ENCODE data around the gene KMT2E.

Gene KMT2E

GRCh38 chr7:105010504-105011130 lies 3.4 kb upstream of the KMT2E start:
- DNase-seq, result no peak

GRCh38 chr7:105011141-105011830 lies 2.7 kb upstream of the KMT2E start:
- DNase-seq, result no peak

GRCh38 chr7:105011831-105012502 lies 2.0 kb upstream of the KMT2E start:
- no peak for DNase-seq

GRCh38 chr7:105012503-105013220 lies 1.3 kb upstream of the KMT2E start:
- DNase-seq, result peak; percentile 95

DNA sequence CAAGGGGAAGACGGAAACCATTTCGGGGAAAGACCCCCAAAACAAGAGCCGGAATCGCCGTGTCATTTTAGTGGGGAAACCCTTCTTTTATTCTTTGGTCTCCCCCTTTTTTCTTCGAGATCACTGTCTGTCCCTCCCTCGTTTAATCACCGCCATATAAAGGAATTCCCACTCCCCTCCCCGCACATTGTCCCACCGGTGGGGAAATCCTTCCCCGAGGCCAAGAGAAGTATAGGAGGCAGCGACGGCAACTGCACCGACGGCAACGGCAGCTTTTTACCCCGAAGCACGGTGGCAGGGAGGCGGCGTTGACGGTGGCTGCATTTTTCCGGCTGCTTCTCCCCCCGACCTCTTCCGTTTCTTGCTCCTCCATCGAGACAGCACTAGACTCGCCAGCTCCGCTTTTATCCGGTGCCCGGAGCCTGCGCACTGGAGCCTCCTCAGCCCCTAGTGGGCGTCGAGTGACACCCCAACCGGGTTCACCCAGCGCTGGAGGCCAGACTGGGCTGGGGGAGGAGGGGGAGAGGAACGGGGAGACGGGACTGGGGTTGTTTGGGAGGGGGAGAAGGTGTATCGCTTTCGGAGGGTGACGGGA lies 687 bp upstream of the KMT2E start:
- DNase-seq, result peak; percentile 80

GRCh38 chr7:105014693-105015389 lies 836 bp downstream of the KMT2E start:
- DNase-seq, result no peak

DNA sequence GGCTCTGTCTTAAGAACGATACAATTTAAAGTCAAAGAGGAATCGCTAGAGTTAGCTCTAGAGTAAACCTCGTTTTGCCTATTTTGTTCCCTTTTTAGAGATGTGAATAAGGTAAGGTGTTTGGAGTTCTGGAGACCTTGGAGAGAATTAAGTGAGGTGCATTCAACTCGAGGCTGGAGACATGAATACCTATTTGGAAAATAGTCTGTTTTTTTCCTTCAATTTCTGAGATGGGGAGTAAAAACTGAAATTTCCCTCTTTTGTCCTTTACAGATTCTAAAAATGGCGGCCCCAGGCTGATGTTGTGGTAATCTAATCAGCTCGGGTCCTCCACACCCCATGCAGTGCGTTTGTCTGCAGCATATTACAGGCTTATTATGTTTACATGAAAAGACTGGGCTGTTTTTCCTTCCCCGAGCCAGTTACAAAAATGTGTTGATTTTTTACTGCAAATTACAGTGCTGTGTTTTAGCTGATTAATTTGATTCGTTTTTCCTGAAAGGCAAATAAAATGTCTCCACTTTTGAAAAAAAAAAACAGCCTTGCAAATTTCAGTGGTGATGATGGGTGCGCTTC lies 1.5 kb downstream of the KMT2E start:
- DNase-seq, result no peak

DNA sequence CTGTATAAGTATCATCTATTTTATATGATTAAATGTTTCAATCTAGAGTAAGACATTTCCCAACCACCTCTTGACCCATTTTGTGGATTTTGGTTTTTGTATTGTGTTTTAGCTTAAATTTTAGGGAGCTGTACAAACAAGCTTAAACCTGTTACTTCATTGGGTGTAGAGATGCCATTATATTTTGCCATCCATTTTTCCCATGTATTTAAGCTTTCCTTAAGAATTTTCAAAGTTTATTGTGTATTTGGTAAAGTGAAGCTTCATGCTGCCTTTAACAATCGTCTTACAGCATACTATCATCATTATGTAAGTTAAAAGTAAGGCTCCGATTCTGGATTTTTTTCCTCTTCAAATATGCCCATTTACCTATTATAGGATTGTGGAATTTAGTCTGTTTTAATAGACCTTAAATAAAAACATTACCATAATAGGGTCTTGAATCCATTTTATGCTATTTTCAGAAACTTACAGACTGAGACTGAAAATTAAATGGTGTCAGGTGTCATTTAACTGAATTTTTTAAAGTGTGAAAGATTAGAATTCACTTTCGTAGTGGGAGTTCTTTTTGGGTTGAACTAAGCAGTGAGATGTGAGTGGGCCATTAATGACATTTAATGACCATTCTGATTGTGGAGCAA lies 2.2 kb downstream of the KMT2E start:
- DNase-seq, result no peak

GRCh38 chr7:105016709-105017656 lies 3.0 kb downstream of the KMT2E start:
- DNase-seq, result no peak

GRCh38 chr7:105017657-105018365 lies 3.8 kb downstream of the KMT2E start:
- no peak for DNase-seq

- DNase-seq, result no peak
These were observed 5.3 kb downstream of the KMT2E start for GRCh38 chr7:105019269-105019668.

DNA sequence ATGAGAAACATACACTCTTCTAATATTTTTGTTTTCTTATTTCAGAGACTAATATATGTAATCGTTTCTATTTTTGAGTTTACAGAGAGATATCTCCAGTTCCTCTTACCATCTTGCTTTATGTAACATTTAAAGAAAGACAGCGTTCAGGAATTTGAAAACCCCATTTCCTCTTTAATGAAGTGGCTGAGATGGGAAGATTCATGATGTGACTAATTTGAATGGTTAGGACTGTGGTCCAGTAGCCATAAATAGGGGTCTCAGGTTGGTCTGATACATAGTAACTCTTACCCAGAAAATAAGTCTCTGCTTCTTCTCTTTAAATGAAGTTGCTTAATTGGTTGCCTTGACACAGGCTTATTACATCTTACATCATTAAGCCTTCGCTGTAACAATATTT lies 6.9 kb downstream of the KMT2E start:
- no peak for DNase-seq

GRCh38 chr7:105021352-105021751 lies 7.3 kb downstream of the KMT2E start:
- no peak for DNase-seq

- DNase-seq, result no peak
These were observed 8.0 kb downstream of the KMT2E start for GRCh38 chr7:105021967-105022366.

DNA sequence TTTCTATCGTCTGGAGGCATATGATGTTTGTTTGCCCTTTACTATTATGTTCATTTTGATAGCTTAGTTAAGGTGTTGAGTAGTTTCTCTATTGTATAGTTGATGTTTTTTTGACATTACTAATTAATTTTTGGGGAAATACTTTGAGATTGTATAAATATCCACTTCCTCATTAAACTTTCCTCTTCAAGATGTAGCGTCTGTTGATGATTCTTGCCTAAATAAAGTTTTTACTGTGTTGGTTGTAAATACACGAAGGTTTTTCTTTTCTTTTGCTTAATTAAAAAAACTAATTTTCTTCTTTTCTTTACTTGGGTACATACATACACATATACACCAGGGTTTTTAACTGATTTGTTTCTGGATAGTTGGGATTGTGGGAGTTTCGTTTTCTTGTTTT lies 8.5 kb downstream of the KMT2E start:
- DNase-seq, result no peak

DNA sequence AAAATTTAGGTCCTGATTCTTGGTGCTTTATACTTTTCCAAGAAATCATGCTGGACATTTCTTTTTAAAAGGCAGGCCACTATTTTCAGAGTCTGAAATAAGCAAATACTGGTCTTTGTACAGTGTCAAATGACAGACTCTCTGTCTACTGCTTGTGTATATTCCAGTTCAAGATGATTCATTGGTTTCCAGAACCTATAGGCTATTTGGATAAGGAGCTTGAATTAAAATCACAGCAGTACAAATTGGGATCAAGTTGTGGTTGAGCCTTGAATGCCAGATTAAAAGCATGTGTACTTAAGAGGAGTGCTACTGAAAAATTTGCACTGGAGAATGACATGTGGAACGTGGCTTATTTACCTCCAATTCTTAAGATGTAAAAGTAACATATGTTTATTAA lies 10.7 kb downstream of the KMT2E start:
- DNase-seq, result no peak

DNA sequence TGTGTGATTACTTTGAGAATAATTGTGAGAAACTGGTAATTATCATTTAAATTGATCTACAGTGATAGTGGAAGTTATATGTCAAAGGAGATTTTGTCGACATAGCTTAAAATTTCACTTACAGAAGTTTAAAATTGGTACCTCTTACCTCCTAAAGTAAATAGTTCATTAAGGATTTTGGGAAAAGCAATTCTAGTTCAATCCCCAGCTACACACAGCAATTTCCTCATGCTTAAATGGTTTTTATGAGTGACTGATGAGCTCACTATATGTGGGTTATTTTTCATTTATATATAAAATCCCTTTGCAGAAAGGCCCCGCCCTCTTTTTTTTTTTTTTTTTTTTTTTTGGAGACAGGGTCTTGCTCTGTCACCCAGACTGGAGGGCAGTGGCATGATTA lies 12.7 kb downstream of the KMT2E start:
- DNase-seq, result no peak

DNA sequence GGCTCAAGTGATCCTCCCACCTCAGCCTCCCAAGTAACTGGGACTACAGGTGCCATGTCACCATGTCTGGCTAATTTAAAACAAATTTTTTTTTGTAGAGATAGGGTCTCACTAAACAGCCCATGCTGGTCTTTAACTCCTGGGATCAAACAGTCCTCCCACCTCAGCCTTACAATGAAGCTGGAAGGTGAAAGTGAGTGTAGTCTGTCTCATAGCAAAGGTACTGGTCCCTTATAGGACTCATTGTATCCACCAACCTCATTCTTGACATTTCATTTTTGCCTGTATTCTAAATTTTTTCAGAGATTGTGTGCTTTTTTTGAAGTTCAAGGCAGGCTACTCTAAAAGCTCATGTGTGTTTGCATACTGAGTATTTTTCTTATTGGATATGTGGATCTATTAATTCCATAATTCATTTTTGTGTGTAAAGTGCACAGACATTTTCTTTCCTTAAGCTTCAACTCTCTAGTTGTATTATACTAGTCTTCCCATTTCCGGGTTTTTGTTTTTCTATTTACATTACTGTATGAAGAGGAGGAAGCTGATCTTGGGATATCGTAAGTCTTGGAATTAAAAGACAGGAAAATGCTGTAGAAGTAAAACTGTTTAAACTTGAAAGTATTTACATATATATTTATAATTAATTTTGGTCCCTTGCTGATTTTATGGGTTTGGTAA lies 13.3 kb downstream of the KMT2E start:
- no peak for DNase-seq

DNA sequence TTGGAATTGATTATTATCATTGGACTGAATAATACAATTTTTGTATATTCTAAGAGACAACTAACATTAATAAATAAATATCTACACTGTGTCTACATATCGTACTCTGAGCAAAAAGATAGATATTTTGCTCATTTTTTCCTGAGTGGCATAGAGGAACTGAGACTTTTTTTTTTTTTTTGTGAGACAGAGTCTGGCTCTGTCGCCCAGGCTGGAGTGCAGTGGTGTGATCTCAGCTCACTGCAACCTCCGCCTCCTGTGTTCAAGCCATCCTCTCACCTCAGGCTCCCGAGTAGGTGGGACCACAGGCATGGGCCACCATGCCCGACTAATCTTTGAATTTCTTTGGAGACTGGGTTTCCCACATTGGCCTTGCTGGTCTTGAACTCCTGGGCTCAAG lies 14.0 kb downstream of the KMT2E start:
- DNase-seq, result no peak
